GM19438 (cell line): ENCODE measurements around the gene FARSB.
"Not testable (repeated sequence)": the region's sequence is repeated elsewhere in the genome, so short reads cannot be mapped to it uniquely, and the experiment has no call there.

ENCODE experiments used
- ATAC-seq: cut with Tn5 transposase; IDR thresholded peaks from one replicate; pipeline ENCODE4 v1.9.1; 2021; ENCODE audit warnings: low read depth; ENCODE audit not compliant: unreplicated experiment

FARSB gene

DNA sequence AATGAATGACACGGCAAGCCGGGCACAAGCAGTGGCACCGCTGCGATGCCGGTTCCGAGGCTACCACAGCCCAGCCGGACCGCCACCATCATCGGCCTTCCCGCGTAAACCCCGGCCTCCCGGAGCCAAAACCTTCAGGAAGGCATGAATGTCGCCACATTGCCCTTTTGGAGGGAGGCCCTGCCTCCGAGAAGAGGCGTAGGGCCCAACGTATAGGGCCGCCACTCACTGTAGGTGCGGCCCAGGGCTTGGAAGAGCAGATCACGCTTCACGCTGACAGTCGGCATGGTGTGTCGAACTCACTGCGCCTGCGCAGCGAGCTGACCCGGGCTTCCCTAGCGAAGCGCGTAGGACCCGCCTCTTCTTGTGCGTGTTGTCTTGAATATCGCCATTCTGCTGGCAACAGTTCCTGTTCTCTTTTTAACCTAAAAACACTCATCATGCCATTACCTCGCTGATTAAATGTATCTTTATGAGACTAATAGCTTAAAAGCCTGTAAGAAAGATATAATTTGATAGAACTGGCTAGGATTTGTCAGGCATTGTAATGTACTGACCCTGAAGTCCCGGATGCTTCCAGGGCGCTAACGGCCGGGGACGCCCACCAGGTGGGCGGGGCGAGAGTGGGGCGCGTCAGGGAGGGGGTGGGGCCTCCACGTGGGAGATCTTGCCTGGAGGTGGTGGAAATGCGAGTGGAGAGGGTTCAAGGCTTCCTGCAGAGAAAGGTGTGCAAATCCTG, at the start of gene FARSB:
Gene FARSB, minus strand, starts transcription at position 306 of the 739 bp plus-strand sequence. Its CDS starts 19 bp downstream, at position 287.
- peak; percentile 88 for ATAC-seq

DNA sequence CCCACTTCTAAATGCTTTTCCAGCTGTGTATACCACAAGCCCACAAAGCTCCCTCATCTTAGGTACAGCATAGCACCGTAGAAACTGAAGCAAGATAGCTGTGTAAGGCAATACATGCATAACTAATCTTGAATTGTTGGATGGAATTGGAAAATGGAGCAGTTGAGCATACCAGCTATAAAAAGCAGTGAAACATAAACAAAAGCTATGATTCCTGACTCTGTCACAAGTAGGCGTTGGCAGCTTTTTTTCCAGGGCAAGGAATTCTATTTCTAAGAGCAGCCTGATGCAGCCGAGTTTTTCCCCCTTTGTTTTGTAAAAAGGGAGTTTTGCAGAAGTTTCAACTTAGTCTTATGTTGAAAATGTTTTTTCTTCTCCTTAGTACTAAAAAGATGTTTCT, 48.0 kb upstream of the FARSB start:
- ATAC-seq = no peak

DNA sequence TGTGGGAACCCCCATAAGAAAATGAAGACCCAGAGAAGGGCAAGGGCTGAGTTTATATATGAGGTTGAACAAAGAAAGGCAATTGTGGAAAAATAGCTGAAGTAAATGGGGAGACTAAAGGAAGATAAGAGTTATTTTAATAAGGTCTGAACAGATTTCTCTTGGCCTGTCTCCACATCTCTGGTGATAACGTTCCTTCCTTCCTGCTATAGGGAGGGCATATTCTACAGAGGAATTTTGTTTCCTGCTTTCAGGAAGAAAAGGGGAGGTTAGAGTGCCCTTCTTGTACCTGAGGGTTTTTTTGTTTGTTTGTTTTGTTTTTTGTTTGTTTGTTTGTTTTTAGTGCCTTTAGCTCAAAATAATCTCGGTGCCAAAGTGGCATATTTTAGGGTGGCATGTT, 47.2 kb upstream of the FARSB start:
- ATAC-seq = no peak

DNA sequence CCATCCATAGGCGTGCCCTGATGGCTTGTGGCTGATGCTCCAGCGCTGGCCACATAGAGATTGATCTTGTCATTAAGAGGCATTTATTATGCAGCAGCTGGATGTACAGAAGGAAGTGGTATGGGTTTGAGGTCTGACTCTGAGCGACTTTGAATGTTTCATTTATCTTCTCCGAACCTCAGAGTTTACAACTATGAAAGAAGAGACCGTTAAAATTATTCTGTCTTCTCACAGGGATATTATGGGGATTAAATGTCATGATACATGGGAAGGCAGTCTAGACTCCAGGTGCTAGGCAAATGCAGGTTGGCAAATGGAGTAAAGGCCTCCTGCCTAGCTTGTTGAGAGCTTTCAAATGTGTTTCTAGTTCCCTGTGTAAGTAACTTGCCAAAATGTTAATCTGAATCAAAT, 45.8 kb upstream of the FARSB start:
- ATAC-seq = no peak

DNA sequence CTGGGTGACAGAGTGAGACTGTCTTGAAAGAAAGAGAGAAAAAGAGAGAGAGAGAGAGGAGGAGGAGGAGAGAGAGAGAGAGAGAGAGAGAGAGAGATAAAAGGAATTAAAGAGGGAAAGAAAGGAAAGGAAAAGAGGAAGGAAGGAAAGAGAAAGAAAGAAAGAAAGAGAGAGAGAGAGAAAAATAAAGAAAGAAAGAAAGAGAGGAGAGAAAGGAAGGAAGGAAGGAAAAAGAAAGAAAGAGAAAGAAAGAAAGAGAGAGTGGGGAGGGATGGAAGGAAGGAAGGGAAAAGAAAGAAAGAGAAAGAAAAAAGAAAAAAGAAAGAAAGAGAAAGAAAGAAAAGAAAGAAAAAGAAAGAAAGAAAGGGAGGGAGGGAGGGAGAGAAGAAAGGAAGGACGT, 45.3 kb upstream of the FARSB start:
- ATAC-seq = no peak

DNA sequence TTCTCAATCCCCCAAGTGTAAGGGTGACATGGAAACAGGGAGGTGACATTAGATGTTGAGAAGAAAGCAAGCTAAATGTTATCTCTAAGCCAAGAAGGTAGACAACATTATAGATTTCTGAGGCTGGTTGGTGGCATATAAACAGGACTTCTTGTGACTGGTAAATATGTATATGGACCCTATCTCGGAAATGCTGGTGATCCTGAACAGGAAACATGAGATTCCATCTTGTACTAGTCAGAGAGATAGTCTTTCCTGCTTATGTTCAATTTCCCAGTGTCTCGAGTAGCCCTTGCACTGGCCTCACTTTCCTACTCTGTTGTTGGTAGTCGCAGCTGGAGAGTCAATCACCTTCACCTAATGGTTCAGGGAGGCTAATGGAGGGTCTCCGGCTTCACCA, 42.4 kb upstream of the FARSB start:
- ATAC-seq = no peak

DNA sequence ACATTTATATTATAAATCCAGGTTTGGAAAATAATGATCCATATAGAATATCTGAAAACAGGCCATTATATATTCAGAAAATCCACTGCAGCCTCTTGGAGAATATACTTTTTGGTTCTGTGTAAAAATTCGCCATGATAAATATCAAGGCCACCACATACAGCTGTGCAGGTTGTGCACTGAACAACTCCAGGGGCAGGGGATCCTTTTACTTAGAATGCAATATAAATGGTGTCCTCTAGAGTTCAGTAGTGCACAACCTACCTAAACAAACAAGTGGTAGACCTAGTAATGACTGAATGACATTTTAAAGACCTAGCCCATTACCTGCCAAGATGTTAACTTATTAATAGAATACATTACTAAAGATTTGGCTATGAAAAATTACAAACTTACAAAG, 37.9 kb upstream of the FARSB start:
- no peak for ATAC-seq

DNA sequence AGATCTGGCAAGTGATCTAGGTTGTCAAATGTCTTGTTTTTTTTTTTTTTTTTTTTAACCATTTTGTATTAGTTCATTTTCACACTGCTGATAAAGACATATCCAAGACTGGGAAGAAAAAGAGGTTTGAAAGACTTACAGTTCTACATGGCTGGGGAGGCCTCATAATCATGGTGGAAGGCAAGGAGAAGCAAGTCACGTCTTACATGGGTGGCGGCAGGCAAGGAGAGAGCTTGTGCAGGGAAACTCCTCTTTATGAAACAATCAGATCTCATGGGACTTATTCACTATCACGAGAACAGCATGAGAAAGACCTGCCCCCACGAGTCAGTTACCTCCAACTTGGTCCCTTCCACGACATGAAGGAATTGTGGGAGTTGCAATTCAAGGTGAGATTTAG, 37.5 kb upstream of the FARSB start:
- ATAC-seq = not testable (repeated sequence)

DNA sequence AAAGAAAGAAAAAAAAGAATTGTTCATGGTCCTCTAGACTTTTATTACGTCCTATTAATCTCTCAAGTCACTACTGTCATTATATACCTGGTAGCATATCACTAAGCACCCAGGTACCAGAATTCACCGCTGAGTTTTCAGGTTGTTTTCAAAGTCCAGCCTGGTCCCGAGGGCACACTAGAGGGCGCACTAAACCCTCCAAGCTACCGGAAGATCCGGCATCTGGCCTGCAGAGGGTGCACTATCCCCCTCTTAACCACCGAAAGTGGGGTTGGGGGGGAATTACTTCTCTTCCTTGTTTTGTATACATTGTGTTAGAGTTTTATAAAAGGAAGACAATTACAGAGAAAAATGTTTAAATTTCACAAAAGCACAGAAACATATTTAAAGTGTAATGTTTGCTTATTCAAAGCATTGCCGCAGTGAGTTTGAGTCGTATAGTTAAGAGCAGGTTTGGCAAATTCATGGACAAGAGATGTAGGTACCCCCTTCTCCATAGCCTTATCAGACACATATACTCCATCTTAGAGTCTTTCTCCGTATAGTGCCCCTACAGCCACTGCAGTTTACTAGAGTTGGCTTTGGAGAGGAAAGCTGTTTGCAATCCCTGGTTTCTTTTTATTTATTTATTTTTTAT, 34.8 kb upstream of the FARSB start:
- peak; percentile 98 for ATAC-seq

DNA sequence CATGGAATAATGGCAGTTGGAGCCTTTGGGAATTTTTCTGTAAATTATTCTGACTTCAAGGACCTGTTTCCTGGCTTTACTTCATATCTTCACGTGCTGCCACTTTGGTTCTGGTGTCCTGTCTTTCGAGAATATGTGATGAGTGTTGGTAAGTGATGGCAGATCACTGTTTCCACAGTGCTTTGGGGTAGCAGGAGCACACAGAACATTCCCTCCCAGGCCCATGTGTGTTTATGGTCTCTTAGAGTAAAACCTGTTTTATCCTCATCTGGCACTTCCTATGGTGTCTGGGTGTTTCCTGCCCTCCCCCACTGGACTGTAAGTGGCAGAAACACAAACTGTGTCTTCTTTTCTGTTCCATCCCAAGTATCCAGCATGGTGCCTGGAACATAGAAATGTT, 33.4 kb upstream of the FARSB start:
- no peak for ATAC-seq

DNA sequence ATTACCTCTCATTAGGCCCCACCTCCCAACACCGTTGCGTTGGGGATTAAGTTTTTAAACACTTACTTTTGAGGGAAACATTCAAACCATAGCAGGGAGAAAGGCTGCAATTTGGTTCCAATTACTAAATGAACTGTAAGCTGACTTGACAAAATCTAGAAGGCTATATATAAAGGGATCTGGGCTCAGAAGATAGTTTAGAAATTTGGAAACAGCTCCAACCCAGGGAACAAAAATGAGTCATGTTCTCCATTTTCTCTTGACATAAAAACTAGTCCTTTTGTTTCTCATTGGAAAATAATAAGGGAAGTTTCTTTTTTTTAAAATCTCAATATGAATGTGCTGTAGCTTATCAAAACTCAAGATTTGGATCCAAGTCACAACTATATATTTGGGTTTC, 33.0 kb upstream of the FARSB start:
- ATAC-seq = no peak

DNA sequence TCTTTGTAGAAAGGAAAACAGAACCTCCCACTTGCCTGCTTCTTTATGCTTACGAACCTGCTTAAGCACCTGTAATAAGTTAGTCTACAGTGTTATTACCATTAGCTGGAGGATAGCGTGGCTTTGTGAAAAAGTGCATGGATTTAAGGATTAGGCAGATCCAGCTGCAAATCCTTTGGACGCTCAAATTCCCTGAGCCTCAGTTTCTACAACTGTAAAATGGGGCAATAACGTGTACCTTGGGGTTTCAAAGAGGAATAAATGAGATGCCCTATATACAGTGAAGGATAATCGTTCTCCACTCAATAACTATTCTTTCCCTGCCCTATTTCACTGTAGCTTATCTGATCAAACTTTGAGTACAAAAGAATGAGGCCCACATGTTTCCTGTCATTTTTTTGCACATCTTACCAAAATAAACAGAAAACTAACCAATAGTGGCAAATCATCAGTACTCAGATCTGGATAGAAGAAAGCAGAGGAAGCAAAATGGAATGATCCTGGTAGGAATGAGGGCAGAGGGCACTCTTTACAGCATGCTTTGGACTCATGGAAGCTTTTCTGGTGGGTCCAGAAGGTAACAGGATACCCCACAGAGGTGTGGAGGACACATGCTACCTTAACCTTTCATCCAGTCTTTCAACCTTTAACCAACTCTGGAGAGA, 30.3 kb upstream of the FARSB start:
- ATAC-seq = no peak

DNA sequence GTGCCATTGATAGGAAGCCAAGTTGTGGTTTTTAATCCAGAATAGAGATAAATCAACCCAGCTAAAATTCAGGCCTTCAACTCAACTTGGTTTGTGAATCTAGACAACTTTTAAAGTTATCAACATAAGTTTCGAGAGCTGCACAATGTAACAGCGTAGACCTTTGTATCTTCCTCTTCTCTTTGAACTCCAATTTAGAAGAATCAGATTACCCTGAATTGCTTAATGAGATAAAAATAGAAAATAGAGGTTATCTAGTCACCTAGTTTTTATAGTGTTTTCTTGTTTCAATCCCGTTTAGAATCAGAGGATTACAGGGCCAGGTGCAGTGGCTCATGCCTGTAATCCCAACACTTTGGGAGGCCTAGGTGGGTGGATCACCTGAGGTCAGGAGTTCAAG, 27.9 kb upstream of the FARSB start:
- no peak for ATAC-seq

DNA sequence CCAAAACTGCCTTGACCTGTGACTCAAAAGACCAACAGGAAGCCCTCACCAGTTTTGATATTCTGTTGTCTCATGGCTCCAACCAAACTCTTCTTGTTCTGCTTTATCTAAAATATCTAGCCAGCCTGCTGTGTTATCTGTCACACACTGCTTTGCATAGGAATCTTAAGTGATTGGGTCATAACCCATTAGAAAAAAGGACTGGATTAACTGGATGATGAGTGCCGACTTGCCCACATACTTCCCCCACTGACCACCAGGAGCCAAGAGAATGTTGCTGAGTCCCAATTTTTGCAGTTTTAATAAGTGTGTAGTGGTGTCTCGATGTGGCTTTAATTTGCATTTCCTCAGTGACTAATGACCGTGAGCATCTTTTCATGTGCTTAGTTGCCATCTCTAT, 22.1 kb upstream of the FARSB start:
- ATAC-seq = no peak

DNA sequence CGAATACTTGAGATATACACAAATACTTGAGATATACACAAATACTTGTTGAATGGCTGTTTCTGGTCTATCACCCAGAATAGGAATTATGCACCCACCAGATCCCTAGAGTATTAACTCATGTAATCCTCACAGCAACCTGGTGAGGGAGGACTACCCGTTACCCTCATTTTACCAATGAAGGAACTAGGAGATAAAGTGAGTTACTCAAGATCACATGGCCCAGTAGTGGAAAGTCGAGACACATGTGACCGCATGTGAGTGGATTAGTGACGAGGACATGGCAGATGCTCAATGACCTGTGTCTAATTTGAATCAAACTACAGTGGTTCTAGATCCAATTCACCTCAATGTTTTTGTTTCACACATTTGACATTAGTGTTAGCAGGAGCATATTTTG, 18.0 kb upstream of the FARSB start:
- no peak for ATAC-seq

DNA sequence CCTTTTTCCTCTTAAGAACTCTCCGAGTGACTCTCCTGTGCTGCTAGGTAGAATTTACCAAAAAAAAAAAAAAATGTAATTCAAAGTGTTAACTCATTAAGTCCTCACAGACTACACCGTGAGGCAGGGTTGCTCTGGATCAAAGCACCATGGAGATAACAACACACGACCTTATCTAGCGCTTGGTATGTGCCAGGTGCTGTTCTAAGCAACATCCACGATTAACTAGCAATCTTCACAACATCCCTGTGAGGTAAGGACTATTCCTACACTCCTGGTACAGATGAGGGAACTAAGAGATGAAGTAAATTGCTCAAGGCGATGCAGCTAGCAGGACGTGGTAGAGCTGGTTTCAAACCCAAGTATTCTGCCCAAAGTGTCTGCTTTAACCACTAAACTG, 17.4 kb upstream of the FARSB start:
- ATAC-seq = no peak

DNA sequence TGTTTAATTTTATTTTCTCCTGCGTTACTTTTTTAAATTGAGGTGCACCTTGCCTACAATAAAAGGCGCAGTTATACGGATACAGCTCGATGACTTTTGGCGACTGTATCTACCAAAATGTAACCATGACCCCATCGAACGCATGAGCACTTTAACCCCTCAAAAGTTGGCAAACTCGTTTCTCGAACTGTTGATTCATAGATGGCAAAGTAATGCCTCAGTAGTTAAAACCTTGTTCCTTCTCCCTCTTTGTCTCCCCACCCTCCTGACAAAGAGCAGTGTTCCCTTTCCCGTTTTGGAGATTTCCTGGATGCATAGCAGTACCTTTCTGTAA, 16.1 kb upstream of the FARSB start:
- ATAC-seq = no peak

DNA sequence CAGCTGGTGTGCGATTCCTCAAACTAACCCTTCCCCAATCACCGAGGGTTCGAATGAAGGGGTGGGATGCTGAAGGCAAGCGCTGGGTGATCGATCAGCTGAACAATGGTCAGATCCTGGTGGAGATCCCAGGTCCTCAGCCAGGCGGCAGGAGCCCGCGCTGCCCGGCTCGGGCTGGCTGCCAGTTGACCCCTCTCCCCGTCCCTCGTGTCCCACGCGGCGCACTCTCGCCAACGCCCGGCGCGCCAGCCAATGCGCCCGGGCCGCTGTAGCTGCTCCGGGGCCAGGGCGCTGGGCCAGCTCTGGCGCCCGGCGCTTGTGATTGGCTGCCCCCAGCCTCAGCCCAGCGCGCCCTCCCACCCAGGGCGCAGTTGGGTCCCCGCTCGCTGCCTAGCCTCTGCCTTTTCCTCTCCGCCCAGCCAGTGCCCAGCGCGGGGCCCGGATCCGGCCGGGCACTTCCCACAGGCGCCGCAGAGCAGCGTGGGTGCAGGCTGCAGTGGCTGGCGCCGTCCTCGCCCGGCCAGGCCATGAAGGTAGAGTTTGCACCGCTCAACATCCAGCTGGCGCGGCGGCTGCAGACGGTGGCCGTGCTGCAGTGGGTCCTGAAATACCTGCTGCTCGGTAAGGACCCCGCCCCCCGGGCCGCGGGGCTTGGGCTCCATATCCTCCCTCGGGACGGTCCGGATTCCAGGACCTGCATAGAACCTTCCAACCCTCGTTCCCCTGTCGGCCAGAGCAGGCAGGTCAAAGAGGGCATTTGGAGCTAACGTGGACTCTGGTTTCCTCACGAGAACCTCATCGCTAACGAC, 15.6 kb upstream of the FARSB start, which contains the start of gene MOGAT1:
Gene MOGAT1, plus strand, starts transcription at position 400 of the 809 bp plus-strand sequence. Its CDS starts 128 bp downstream, at position 528.
- no peak for ATAC-seq

DNA sequence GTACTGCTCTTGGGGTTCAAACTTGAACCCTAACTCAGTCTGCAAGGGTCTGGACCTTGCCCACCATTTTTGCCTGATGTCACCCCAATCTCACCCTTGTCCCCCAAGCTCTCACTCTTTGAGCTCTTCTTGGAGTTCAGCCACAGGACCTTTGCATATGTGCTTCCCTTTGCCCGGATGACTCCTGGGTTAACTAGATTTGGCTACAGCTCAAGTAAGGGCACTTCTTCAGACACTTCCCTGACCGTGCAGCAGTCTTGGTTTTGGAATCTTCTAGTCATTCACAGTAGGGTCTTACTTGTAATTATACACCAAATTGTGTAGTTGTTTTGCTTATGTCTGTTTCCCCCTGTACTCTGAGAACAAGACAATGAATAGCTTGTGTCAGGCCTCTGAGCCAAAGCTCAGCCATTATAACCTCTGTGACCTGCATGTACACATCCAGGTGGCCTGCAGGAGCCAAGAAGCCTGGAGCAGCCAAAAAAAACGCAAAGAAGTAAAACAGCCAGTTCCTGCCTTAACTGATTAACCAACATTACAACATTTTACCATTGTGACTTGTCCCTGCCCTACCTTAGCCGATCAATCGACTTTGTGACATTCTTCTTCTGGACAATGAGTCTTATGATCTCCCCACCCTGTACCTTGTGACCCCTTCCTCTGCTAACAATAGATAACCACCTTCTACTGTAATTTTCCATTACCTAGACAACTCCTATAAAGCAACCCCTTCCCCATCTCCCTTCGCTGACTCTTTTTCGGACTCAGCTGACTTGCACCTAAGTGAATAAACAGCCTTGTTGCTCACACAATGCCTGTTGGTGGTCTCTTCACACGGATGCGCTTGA, 14.5 kb upstream of the FARSB start:
- no peak for ATAC-seq

DNA sequence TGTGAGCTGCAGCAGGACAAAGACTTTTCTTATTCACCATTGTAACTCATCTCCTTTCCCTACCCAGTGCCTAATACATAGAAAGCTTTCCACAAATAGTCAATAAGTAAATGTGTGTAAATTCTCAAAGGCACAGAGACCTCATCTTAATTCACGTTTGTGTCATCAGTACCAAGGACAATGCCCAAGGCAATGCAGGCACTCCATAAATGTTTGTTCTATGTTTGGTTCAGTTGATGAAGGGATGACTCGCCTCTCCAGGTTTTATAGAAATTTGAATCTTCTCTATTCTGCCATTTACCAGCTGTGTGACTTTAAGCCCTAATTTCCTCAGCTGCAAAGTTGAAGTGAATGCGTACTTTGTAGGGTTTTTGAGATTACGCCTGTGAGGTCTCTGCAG, 13.5 kb upstream of the FARSB start:
- ATAC-seq = no peak
